ENCODE data around the gene PRDX2. TPM values are rescaled to one million over a fixed set of nuclear protein-coding genes. Genes with fewer than 3 reads are reported as not detected.
A peak's percentile ranks its signal among the peaks of the same experiment; 100 is the strongest.

PRDX2 gene
- total RNA-seq, 6 experiments from 2014 or later = 164 to 466 (median 202) TPM

GRCh38 chr19:12843328-12843727 is 41.7 kb upstream of the PRDX2 start:
- Histone ChIP-seq H3K27ac (no peak overlapping the region), H3K4me1 (peaks cover 0 to 7% (median 0%) of the 10 kb centered on the region in 4 donors), H3K4me3 (no peak overlapping the region), H3K27me3 (peaks cover 0 to 12% of the 10 kb centered on the region in 2 donors), H3K36me3 (no peaks in the 10 kb centered on the region), H3K9me3 (no peaks in the 10 kb centered on the region)
- no peak for ATAC-seq
- no peak for TF ChIP-seq CTCF (IDR thresholded peaks at IDR 0.05)
- no peak for TF ChIP-seq POLR2A (IDR thresholded peaks at IDR 0.05)
- DNase-seq = no peak
- intact Hi-C loops (cut with DNase I) = loop anchor here (10.0 kb wide), 2 partner anchors 79 to 279 kb away; no protein-coding TSS in a partner anchor
- 46% methylated on average over 5 of the region's 11 CpGs for WGBS (ENCODE audit: insufficient coverage, low coverage, low lambda C conversion rate, missing lambda C conversion rate)

- no peak overlapping the region for H3K27ac ChIP-seq
- TF ChIP-seq CTCF (IDR thresholded peaks at IDR 0.05) (no peak), POLR2A (IDR thresholded peaks at IDR 0.05) (no peak)
- no peaks in the 10 kb centered on the region for H3K9me3 ChIP-seq
- peaks cover 0 to 2% (median 0%) of the 10 kb centered on the region in 4 donors for H3K4me1 ChIP-seq
- DNase-seq (no peak), ATAC-seq (no peak)
- intact Hi-C loops (cut with DNase I) = loop anchor here (10.0 kb wide), 2 partner anchors 78 to 278 kb away; no protein-coding TSS in a partner anchor
- H3K27me3 ChIP-seq = peaks cover 0 to 12% of the 10 kb centered on the region in 2 donors
- 92% methylated on average over 11 of the region's 18 CpGs for WGBS (ENCODE audit: insufficient coverage, low coverage, low lambda C conversion rate, missing lambda C conversion rate)
- no peaks in the 10 kb centered on the region for H3K36me3 ChIP-seq
- H3K4me3 ChIP-seq = no peak overlapping the region
These were observed 40.9 kb upstream of the PRDX2 start for GRCh38 chr19:12842511-12842910.

- no peaks in the 10 kb centered on the region for H3K36me3 ChIP-seq
- H3K4me1 ChIP-seq = no peaks in the 10 kb centered on the region
- peaks cover 0 to 15% of the 10 kb centered on the region in 2 donors for H3K27me3 ChIP-seq
- no peak overlapping the region for H3K27ac ChIP-seq
- no peak overlapping the region for H3K4me3 ChIP-seq
- TF ChIP-seq CTCF (IDR thresholded peaks at IDR 0.05) (no peak), POLR2A (IDR thresholded peaks at IDR 0.05) (no peak)
- DNase-seq (peak in 1 of 3 donors; percentile 24), ATAC-seq (no peak)
- intact Hi-C loops (cut with DNase I) = loop anchor here (10.0 kb wide), 2 partner anchors 76 to 276 kb away; no protein-coding TSS in a partner anchor
- WGBS (ENCODE audit: insufficient coverage, low coverage, low lambda C conversion rate, missing lambda C conversion rate) = 9% methylated on average over 7 of the region's 29 CpGs
- H3K9me3 ChIP-seq = no peaks in the 10 kb centered on the region
These were observed 39.5 kb upstream of the PRDX2 start for GRCh38 chr19:12841094-12841493.

- Histone ChIP-seq H3K9me3 (no peaks in the 10 kb centered on the region), H3K27ac (no peak overlapping the region), H3K4me1 (no peaks in the 10 kb centered on the region), H3K4me3 (no peak overlapping the region), H3K36me3 (no peaks in the 10 kb centered on the region), H3K27me3 (peaks cover 0 to 22% of the 10 kb centered on the region in 2 donors)
- TF ChIP-seq POLR2A (IDR thresholded peaks at IDR 0.05) = no peak
- TF ChIP-seq CTCF (IDR thresholded peaks at IDR 0.05) = no peak
- intact Hi-C loops (cut with DNase I) = loop anchor here (10.0 kb wide), 2 partner anchors 76 to 276 kb away; no protein-coding TSS in a partner anchor
- ATAC-seq (peak; percentile 25 to 66 (median 59)), DNase-seq (peak in 1 of 3 donors; percentile 60)
- WGBS (ENCODE audit: insufficient coverage, low coverage, low lambda C conversion rate, missing lambda C conversion rate) = 23% methylated on average over 32 of the region's 43 CpGs
These were observed 38.8 kb upstream of the PRDX2 start for GRCh38 chr19:12840091-12841079.
